Liver (tissue), 9 donors: Measurements from ENCODE around the gene RPS2. TPM values are rescaled to one million over a fixed set of nuclear protein-coding genes. Genes with fewer than 3 reads are reported as not detected.

Source experiments
- DNase-seq: peaks from one replicate; pipeline ENCODE4 v3.0.0-alpha.2; 2017; ENCODE audit warnings: low spot score
- H3K27ac ChIP-seq, 2 donors: one replicate each; pipeline ENCODE4 v1.7.0; 2013; ENCODE audit warnings: inconsistent platforms in 2 of 2, low read length in 2 of 2, control low read depth in 1 of 2, low read depth in 1 of 2, mild to moderate bottlenecking in 1 of 2
- H3K27me3 ChIP-seq, 4 donors: one replicate each; pipeline versions ENCODE4 v1.6.1 to v1.7.0; 2013; ENCODE audit warnings: low read length in 3 of 4, inconsistent platforms in 1 of 4, mild to moderate bottlenecking in 1 of 4, moderate library complexity in 1 of 4; ENCODE audit not compliant: control insufficient read depth in 4 of 4, insufficient read depth in 4 of 4
- H3K36me3 ChIP-seq, 4 donors: one replicate each; pipeline versions ENCODE4 v1.6.1 to v1.7.0; 2013; ENCODE audit warnings: low read length in 3 of 4, mild to moderate bottlenecking in 3 of 4, low read depth in 1 of 4, moderate library complexity in 1 of 4; ENCODE audit not compliant: control insufficient read depth in 4 of 4, insufficient read depth in 3 of 4
- H3K4me1 ChIP-seq, 4 donors: one replicate each; pipeline versions ENCODE4 v1.6.1 to v1.7.0; 2013; ENCODE audit warnings: low read length in 3 of 4, mild to moderate bottlenecking in 3 of 4, moderate library complexity in 1 of 4; ENCODE audit not compliant: control insufficient read depth in 4 of 4, insufficient read depth in 4 of 4
- H3K4me3 ChIP-seq, 3 donors: one replicate each; pipeline versions ENCODE4 v1.6.1 to v1.7.0; 2013; ENCODE audit warnings: low read length in 3 of 3, control low read depth in 1 of 3, low read depth in 1 of 3, mild to moderate bottlenecking in 1 of 3
- H3K9ac ChIP-seq, 2 donors: one replicate each; pipeline ENCODE4 v1.7.0; 2013; ENCODE audit warnings: low read length in 2 of 2, mild to moderate bottlenecking in 2 of 2, moderate library complexity in 2 of 2, control low read depth in 1 of 2, low read depth in 1 of 2
- H3K9me3 ChIP-seq, 4 donors: one replicate each; pipeline versions ENCODE4 v1.6.1 to v1.7.0; 2013; ENCODE audit warnings: low read length in 3 of 4; ENCODE audit not compliant: control insufficient read depth in 4 of 4
- ATF3 ChIP-seq: IDR thresholded peaks from 2 replicates; pipeline ENCODE4 v1.6.1; 2016; ENCODE audit warnings: antibody characterized with exemption
- CTCF ChIP-seq: fragments of 150-350 bp; IDR thresholded peaks from 2 replicates; pipeline ENCODE4 v1.5.1; 2017; ENCODE audit warnings: improper control_type of control experiment, low read depth, low read length; ENCODE audit not compliant: missing input control
- EGR1 ChIP-seq, 2 donors: IDR thresholded peaks; 2 replicates each; pipeline ENCODE4 v1.6.1; 2016 to 2018; ENCODE audit warnings: antibody characterized with exemption in 2 of 2, low read depth in 2 of 2
- FOXA1 ChIP-seq: IDR thresholded peaks from 2 replicates; pipeline ENCODE4 v1.6.1; 2016; ENCODE audit warnings: antibody characterized with exemption
- FOXA2 ChIP-seq: IDR thresholded peaks from 2 replicates; pipeline ENCODE4 v1.6.1; 2016; ENCODE audit warnings: antibody characterized with exemption
- GABPA ChIP-seq, 2 donors: IDR thresholded peaks in 1 of 2; conservative IDR thresholded peaks in 1 of 2; 2 replicates each; pipeline ENCODE4 v1.6.1; 2016; ENCODE audit warnings: antibody characterized with exemption in 2 of 2, mild to moderate bottlenecking in 1 of 2, moderate library complexity in 1 of 2
- HNF4A ChIP-seq, 2 donors: conservative IDR thresholded peaks; 2 replicates each; pipeline ENCODE4 v1.6.1; 2016; ENCODE audit warnings: antibody characterized with exemption in 2 of 2, mild to moderate bottlenecking in 2 of 2
- HNF4G ChIP-seq: IDR thresholded peaks from 2 replicates; pipeline ENCODE4 v1.6.1; 2016; ENCODE audit warnings: antibody characterized with exemption
- MAX ChIP-seq: IDR thresholded peaks from 2 replicates; pipeline ENCODE4 v1.6.1; 2016; ENCODE audit warnings: antibody characterized with exemption
- NR2F2 ChIP-seq: IDR thresholded peaks from 2 replicates; pipeline ENCODE4 v1.6.1; 2016; ENCODE audit warnings: antibody characterized with exemption
- RAD21 ChIP-seq, 2 donors: IDR thresholded peaks; 2 replicates each; pipeline ENCODE4 v1.6.1; 2016; ENCODE audit warnings: antibody characterized with exemption in 2 of 2, mild to moderate bottlenecking in 2 of 2
- REST ChIP-seq: IDR thresholded peaks from 2 replicates; pipeline ENCODE4 v1.6.1; 2016; ENCODE audit warnings: antibody characterized with exemption, mild to moderate bottlenecking
- RXRA ChIP-seq, 2 donors: IDR thresholded peaks; 2 replicates each; pipeline ENCODE4 v1.6.1; 2017 to 2018; ENCODE audit warnings: antibody characterized with exemption in 2 of 2, mild to moderate bottlenecking in 1 of 2
- SP1 ChIP-seq: IDR thresholded peaks from 2 replicates; pipeline ENCODE4 v1.6.1; 2018; ENCODE audit warnings: antibody characterized with exemption, mild to moderate bottlenecking
- TAF1 ChIP-seq: conservative IDR thresholded peaks from 2 replicates; pipeline ENCODE4 v1.6.1; 2016; ENCODE audit warnings: antibody characterized with exemption, mild to moderate bottlenecking
- YY1 ChIP-seq: IDR thresholded peaks from 2 replicates; pipeline ENCODE4 v1.6.1; 2016; ENCODE audit warnings: antibody characterized with exemption, mild to moderate bottlenecking
- ZBTB33 ChIP-seq: IDR thresholded peaks from 2 replicates; pipeline ENCODE4 v1.6.1; 2016; ENCODE audit warnings: antibody characterized with exemption
- WGBS: extraction: QIAGEN DNeasy Blood & Tissue Kit; methylation state at CpG from one replicate; pipeline ENCODE4 v1.1.7; 2013; 5-methylcytosine and 5-hydroxymethylcytosine counted together
- polyA plus RNA-seq, 2 donors: library from polyadenylated mRNA; stranded (reverse) in 1 of 2; unstranded in 1 of 2; fragments of 200-250 nt in 1 of 2; fragments of >200 nt in 1 of 2; fragmentation: Nextera tagmentation in 1 of 2; extraction: Ambion mirVana in 1 of 2; gene quantifications; one replicate each; pipeline versions ENCODE4 v1.2.1 to v1.2.3, GENCODE V29; 2013 to 2015
- total RNA-seq, 2 donors: library from RNA; depleted of rRNA; stranded (reverse); fragments of >200 nt; gene quantifications; one replicate each; pipeline ENCODE4 v1.2.3, GENCODE V29; 2014
- donor health status: healthy.
- donor health status: healthy.
- donor health status: healthy.
- donor health status: healthy.
- donor health status: healthy.

RPS2 gene
- total and polyA plus RNA-seq, 4 donors = 524 to 1,440 (median 940) TPM

GRCh38 chr16:1987198-1987597, 22.6 kb upstream of the RPS2 start:
- no peak overlapping the region for H3K4me3 ChIP-seq
- no peak overlapping the region for H3K27ac ChIP-seq
- no peak for TF ChIP-seq NR2F2
- no peak for TF ChIP-seq HNF4A (conservative IDR thresholded peaks at IDR 0.05)
- no peak for TF ChIP-seq ZBTB33
- no peak for TF ChIP-seq FOXA1
- peaks cover 0 to 9% (median 4%) of the 10 kb centered on the region in 4 donors for H3K27me3 ChIP-seq
- peaks cover 0 to 17% (median under 1%) of the 10 kb centered on the region in 4 donors for H3K36me3 ChIP-seq
- H3K9me3 ChIP-seq = no peaks in the 10 kb centered on the region
- peaks cover 12 to 48% (median 27%) of the 10 kb centered on the region in 4 donors for H3K4me1 ChIP-seq
- WGBS = 94% methylated on average over 10 of the region's 10 CpGs
- no peak for DNase-seq
- H3K9ac ChIP-seq = no peak overlapping the region

GRCh38 chr16:1985466-1986150, 21.0 kb upstream of the RPS2 start:
- DNase-seq = no peak
- Histone ChIP-seq H3K27ac (no peak overlapping the region), H3K9me3 (no peaks in the 10 kb centered on the region), H3K27me3 (peaks cover 0 to 5% (median 2%) of the 10 kb centered on the region in 4 donors), H3K9ac (peak overlapping the region in 1 of 2 donors; percentile 4), H3K36me3 (peaks cover 0 to 17% (median under 1%) of the 10 kb centered on the region in 4 donors), H3K4me3 (no peak overlapping the region), H3K4me1 (peaks cover 10 to 39% (median 20%) of the 10 kb centered on the region in 4 donors)
- 82% methylated on average over 14 of the region's 14 CpGs for WGBS
- TF ChIP-seq ATF3 = no peak
- TF ChIP-seq MAX = no peak
- TF ChIP-seq YY1 = no peak
- no peak for TF ChIP-seq CTCF
- no peak for TF ChIP-seq GABPA (IDR thresholded peaks at IDR 0.05 in 1 of 2, conservative IDR thresholded peaks at IDR 0.05 in 1 of 2)
- no peak for TF ChIP-seq REST
- TF ChIP-seq RXRA (IDR thresholded peaks at IDR 0.05) = no peak
- TF ChIP-seq SP1 = no peak
- TF ChIP-seq FOXA2 = no peak
- TF ChIP-seq ZBTB33 = no peak
- TF ChIP-seq TAF1 = no peak
- TF ChIP-seq HNF4G = no peak
- no peak for TF ChIP-seq NR2F2
- no peak for TF ChIP-seq HNF4A (conservative IDR thresholded peaks at IDR 0.05)
- no peak for TF ChIP-seq EGR1 (IDR thresholded peaks at IDR 0.05; ENCODE audit: low read depth in 2 of 2)
- TF ChIP-seq FOXA1 = no peak
- no peak for TF ChIP-seq RAD21 (IDR thresholded peaks at IDR 0.05)
